ENCODE results near the gene RASSF7.

RASSF7 gene

GRCh38 chr11:610146-610801 lies 49.5 kb downstream of the RASSF7 start:
- DNase-seq (ENCODE audit: low read depth), result no peak

GRCh38 chr11:611001-611996 lies 50.5 kb downstream of the RASSF7 start:
- no peak for DNase-seq (ENCODE audit: low read depth)

GRCh38 chr11:612201-612960 lies 51.6 kb downstream of the RASSF7 start:
- no peak for DNase-seq (ENCODE audit: low read depth)

DNA sequence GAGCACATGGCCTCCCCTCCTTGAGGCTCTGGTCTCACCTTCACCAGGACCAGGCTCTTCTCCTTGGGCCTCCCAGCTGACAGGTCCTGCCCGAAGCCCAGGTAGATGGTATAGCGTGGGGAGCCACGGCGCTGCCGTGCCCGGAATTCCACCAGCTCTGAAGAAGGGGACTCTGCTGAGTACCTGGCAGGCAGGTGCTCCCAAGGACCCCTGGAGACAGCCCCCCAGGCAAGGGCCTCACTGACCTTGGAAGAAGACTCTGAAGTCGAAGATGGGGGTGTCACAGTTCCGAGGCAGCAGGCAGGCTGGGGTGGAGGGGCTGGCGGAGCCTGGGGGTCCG lies 52.2 kb downstream of the RASSF7 start:
- DNase-seq (ENCODE audit: low read depth), result no peak

- DNase-seq (ENCODE audit: low read depth), result peak; percentile 26
These were observed 52.7 kb downstream of the RASSF7 start for GRCh38 chr11:613369-613968.
